ENCODE data around the gene EDIL3.

The EDIL3 gene

GRCh38 chr5:84362061-84362720 lies 22.5 kb downstream of the EDIL3 start:
- no peak for DNase-seq (ENCODE audit: extremely low read depth, insufficient read length)
- Histone ChIP-seq H3K4me3 (replicated peaks; ENCODE audit: low read depth, low read length) (no peak overlapping the region), H3K27me3 (replicated peaks; ENCODE audit: control insufficient read depth, insufficient read depth, low read length) (no peaks in the 10 kb centered on the region), H3K36me3 (ENCODE audit: control insufficient read depth, insufficient read depth, low read length) (no peaks in the 10 kb centered on the region)
- no peak for TF ChIP-seq CTCF (IDR thresholded peaks at IDR 0.05; ENCODE audit: insufficient read depth, low read length, poor library complexity, severe bottlenecking)

GRCh38 chr5:84361572-84361971 lies 23.1 kb downstream of the EDIL3 start:
- TF ChIP-seq CTCF (IDR thresholded peaks at IDR 0.05; ENCODE audit: insufficient read depth, low read length, poor library complexity, severe bottlenecking) = no peak
- no peaks in the 10 kb centered on the region for H3K27me3 ChIP-seq (replicated peaks; ENCODE audit: control insufficient read depth, insufficient read depth, low read length)
- no peaks in the 10 kb centered on the region for H3K36me3 ChIP-seq (ENCODE audit: control insufficient read depth, insufficient read depth, low read length)
- no peak overlapping the region for H3K4me3 ChIP-seq (replicated peaks; ENCODE audit: low read depth, low read length)
- DNase-seq (ENCODE audit: extremely low read depth, insufficient read length) = no peak

GRCh38 chr5:84360056-84360455 lies 24.6 kb downstream of the EDIL3 start:
- Histone ChIP-seq H3K27me3 (replicated peaks; ENCODE audit: control insufficient read depth, insufficient read depth, low read length) (no peaks in the 10 kb centered on the region), H3K36me3 (ENCODE audit: control insufficient read depth, insufficient read depth, low read length) (no peaks in the 10 kb centered on the region), H3K4me3 (replicated peaks; ENCODE audit: low read depth, low read length) (no peak overlapping the region)
- no peak for TF ChIP-seq CTCF (IDR thresholded peaks at IDR 0.05; ENCODE audit: insufficient read depth, low read length, poor library complexity, severe bottlenecking)
- no peak for DNase-seq (ENCODE audit: extremely low read depth, insufficient read length)

GRCh38 chr5:84354101-84354500 lies 30.6 kb downstream of the EDIL3 start:
- Histone ChIP-seq H3K27me3 (replicated peaks; ENCODE audit: control insufficient read depth, insufficient read depth, low read length) (no peaks in the 10 kb centered on the region), H3K36me3 (ENCODE audit: control insufficient read depth, insufficient read depth, low read length) (no peaks in the 10 kb centered on the region), H3K4me3 (replicated peaks; ENCODE audit: low read depth, low read length) (no peak overlapping the region)
- no peak for DNase-seq (ENCODE audit: extremely low read depth, insufficient read length)
- no peak for TF ChIP-seq CTCF (IDR thresholded peaks at IDR 0.05; ENCODE audit: insufficient read depth, low read length, poor library complexity, severe bottlenecking)

GRCh38 chr5:84344788-84345187 lies 39.9 kb downstream of the EDIL3 start:
- no peaks in the 10 kb centered on the region for H3K36me3 ChIP-seq (ENCODE audit: control insufficient read depth, insufficient read depth, low read length)
- DNase-seq (ENCODE audit: extremely low read depth, insufficient read length) = no peak
- no peak for TF ChIP-seq CTCF (IDR thresholded peaks at IDR 0.05; ENCODE audit: insufficient read depth, low read length, poor library complexity, severe bottlenecking)
- no peak overlapping the region for H3K4me3 ChIP-seq (replicated peaks; ENCODE audit: low read depth, low read length)
- H3K27me3 ChIP-seq (replicated peaks; ENCODE audit: control insufficient read depth, insufficient read depth, low read length) = no peaks in the 10 kb centered on the region

- no peaks in the 10 kb centered on the region for H3K36me3 ChIP-seq (ENCODE audit: control insufficient read depth, insufficient read depth, low read length)
- no peak for TF ChIP-seq CTCF (IDR thresholded peaks at IDR 0.05; ENCODE audit: insufficient read depth, low read length, poor library complexity, severe bottlenecking)
- H3K4me3 ChIP-seq (replicated peaks; ENCODE audit: low read depth, low read length) = no peak overlapping the region
- no peak for DNase-seq (ENCODE audit: extremely low read depth, insufficient read length)
- H3K27me3 ChIP-seq (replicated peaks; ENCODE audit: control insufficient read depth, insufficient read depth, low read length) = no peaks in the 10 kb centered on the region
Observed at GRCh38 chr5:84343171-84343570, 41.5 kb downstream of the EDIL3 start.

Measured in GM06990 (cell line).